ENCODE data around the gene ARHGAP8.

GRCh38 chr22:44831885-44832284, 79.5 kb downstream of the ARHGAP8 start:
- TF ChIP-seq CTCF (IDR thresholded peaks at IDR 0.05), result no peak
- TF ChIP-seq POLR2A (IDR thresholded peaks at IDR 0.05), result no peak

Data from body of pancreas (tissue), 4 donors.